SK-N-SH (cell line): ENCODE results near the gene LRMDA. TPM values are rescaled to one million over a fixed set of nuclear protein-coding genes. Genes with fewer than 3 reads are reported as not detected.

Experiments
- CTCF ChIA-PET: fragments of 300-600, 350-600 bp; formaldehyde crosslinking; extraction: SDS; loops from one replicate; lab custom pipeline; 2021; lab: Yijun Ruan, JAX
- POLR2A ChIA-PET: fragments of 350-600 bp; sonication (Branson Sonifier 250); formaldehyde crosslinking; extraction: SDS; loops from one replicate; lab custom pipeline; 2020; ENCODE audit warnings: antibody characterized with exemption, inconsistent platforms; lab: Yijun Ruan, JAX
- DNase-seq: peaks from one replicate; pipeline ENCODE4 v3.0.0; 2012
- H2AFZ ChIP-seq: fragments of 200-600 bp; sonication (generic); 2 replicates; pipeline ENCODE4 v1.8.1; 2016; ENCODE audit warnings: antibody characterized with exemption, mild to moderate bottlenecking, low read depth
- H3F3A ChIP-seq: fragments of 200-600 bp; sonication (generic); replicated peaks from 2 replicates; pipeline ENCODE3; 2016; ENCODE audit warnings: antibody characterized with exemption, mild to moderate bottlenecking; ENCODE audit not compliant: insufficient read depth
- H3K27ac ChIP-seq, 2 experiments: fragments of 200-500 bp in 1 of 2; fragments of 200-600 bp in 1 of 2; sonication (Bioruptor generic) in 1 of 2; sonication (generic), shearing (Covaris generic) in 1 of 2; 2 replicates each; pipeline versions ENCODE4 v1.5.1 to v1.6.1; 2014 to 2016; ENCODE audit warnings: low read depth in 2 of 2, inconsistent platforms in 1 of 2, low read length in 1 of 2, mild to moderate bottlenecking in 1 of 2, mixed read lengths in 1 of 2
- H3K27me3 ChIP-seq: fragments of 200-600 bp; sonication (generic), shearing (Covaris generic); 2 replicates; pipeline ENCODE4 v1.6.1; 2016; ENCODE audit warnings: mixed run types; ENCODE audit not compliant: insufficient read depth
- H3K36me3 ChIP-seq, 2 experiments: fragments of 200-500 bp in 1 of 2; fragments of 200-600 bp in 1 of 2; sonication (Bioruptor generic) in 1 of 2; sonication (generic) in 1 of 2; replicated peaks in 1 of 2; 2 replicates each; pipeline versions ENCODE3 to v1.5.1; 2014 to 2016; ENCODE audit warnings: low read length in 1 of 2, mild to moderate bottlenecking in 1 of 2; ENCODE audit not compliant: insufficient read depth in 2 of 2, control insufficient read depth in 1 of 2
- H3K4me1 ChIP-seq, 2 experiments: fragments of 200-500 bp in 1 of 2; fragments of 200-600 bp in 1 of 2; sonication (Bioruptor generic) in 1 of 2; sonication (generic), shearing (Covaris generic) in 1 of 2; 2 replicates each; pipeline versions ENCODE4 v1.5.1 to v1.6.1; 2014 to 2016; ENCODE audit warnings: low read depth in 1 of 2, low read length in 1 of 2, mixed run types in 1 of 2; ENCODE audit not compliant: insufficient read depth in 2 of 2, control insufficient read depth in 1 of 2
- H3K4me2 ChIP-seq: fragments of 200-600 bp; sonication (generic), shearing (Covaris generic); 2 replicates; pipeline ENCODE4 v1.6.1; 2017; ENCODE audit warnings: mixed run types
- H3K4me3 ChIP-seq, 2 experiments: fragments of 200-500 bp in 1 of 2; fragments of 200-600 bp in 1 of 2; sonication (Bioruptor generic) in 1 of 2; sonication (generic), shearing (Covaris generic) in 1 of 2; 2 replicates each; pipeline versions ENCODE4 v1.5.1 to v1.8.1; 2014 to 2016; ENCODE audit warnings: low read depth in 2 of 2, inconsistent platforms in 1 of 2, low read length in 1 of 2, mild to moderate bottlenecking in 1 of 2, mixed read lengths in 1 of 2, moderate library complexity in 1 of 2
- H3K79me2 ChIP-seq: fragments of 200-600 bp; sonication (generic); 2 replicates; pipeline ENCODE4 v1.8.1; 2017; ENCODE audit warnings: mild to moderate bottlenecking; ENCODE audit not compliant: insufficient read depth
- H3K9ac ChIP-seq: fragments of 200-600 bp; sonication (generic); 2 replicates; pipeline ENCODE4 v1.6.1; 2017; ENCODE audit warnings: mixed run types
- H3K9me2 ChIP-seq: fragments of 200-600 bp; sonication (generic); 2 replicates; pipeline ENCODE4 v1.6.1; 2017; ENCODE audit warnings: mixed run types
- H3K9me3 ChIP-seq: fragments of 200-600 bp; sonication (generic); 2 replicates; pipeline ENCODE4 v1.6.1; 2017; ENCODE audit warnings: mixed run types, mild to moderate bottlenecking, moderate library complexity
- H4K20me1 ChIP-seq: fragments of 200-600 bp; sonication (generic); 2 replicates; pipeline ENCODE4 v1.6.1; 2017; ENCODE audit warnings: mild to moderate bottlenecking, mixed run types; ENCODE audit not compliant: insufficient read depth
- CHD2 ChIP-seq: fragments of 150-350 bp; IDR thresholded peaks from 2 replicates; pipeline ENCODE4 v1.6.1; 2018; ENCODE audit warnings: low read length; ENCODE audit not compliant: partially characterized antibody
- EZH2phosphoT487 ChIP-seq: fragments of 200-600 bp; sonication (generic); IDR thresholded peaks from 2 replicates; pipeline ENCODE4 v1.6.1; 2017; ENCODE audit warnings: low read depth, mixed run types, mild to moderate bottlenecking, antibody characterized with exemption, moderate library complexity, borderline replicate concordance
- FOSL2 ChIP-seq: IDR thresholded peaks from 2 replicates; pipeline ENCODE4 v1.4.0; 2012; ENCODE audit warnings: low read depth, mild to moderate bottlenecking, moderate library complexity, borderline replicate concordance
- GABPA ChIP-seq: IDR thresholded peaks from 2 replicates; pipeline ENCODE4 v1.4.0; 2012; ENCODE audit warnings: low read depth, mild to moderate bottlenecking
- MAX ChIP-seq: IDR thresholded peaks from 2 replicates; pipeline ENCODE4 v1.4.0; 2012; ENCODE audit warnings: low read depth
- NRF1 ChIP-seq: IDR thresholded peaks from 2 replicates; pipeline ENCODE4 v1.6.1; 2012; ENCODE audit warnings: low read depth, mild to moderate bottlenecking, low read length
- POLR2AphosphoS5 ChIP-seq: IDR thresholded peaks from 2 replicates; pipeline ENCODE4 v1.6.1; 2012; ENCODE audit warnings: low read depth, low read length
- RCOR1 ChIP-seq: fragments of 150-350 bp; IDR thresholded peaks from 2 replicates; pipeline ENCODE4 v1.6.1; 2017; ENCODE audit warnings: antibody characterized with exemption, low read length
- REST ChIP-seq: IDR thresholded peaks from 2 replicates; pipeline ENCODE4 v1.6.1; 2012; ENCODE audit warnings: mild to moderate bottlenecking, low read depth, low read length, moderate library complexity
- SMC3 ChIP-seq: IDR thresholded peaks from 2 replicates; pipeline ENCODE4 v1.6.1; 2012; ENCODE audit warnings: low read depth, low read length, improper control_type of control experiment
- WGBS: methylation state at CpG from one replicate; pipeline ENCODE4 v1.1.6; 2017; ENCODE audit warnings: low lambda C conversion rate; 5-methylcytosine and 5-hydroxymethylcytosine counted together
- polyA plus RNA-seq, 3 experiments: library from polyadenylated mRNA; depleted of rRNA; stranded (reverse); fragments of >200 nt; gene quantifications; 2 replicates each; pipeline ENCODE4 v1.2.3, GENCODE V29; 2012

LRMDA gene
- polyA plus RNA-seq, 1 of the 3 experiments (the other 2 are of a cell fraction): 0.95 TPM

GRCh38 chr10:75505293-75505692 is 73.9 kb downstream of the LRMDA start:
- 64% methylated on average over 1 of the region's 1 CpG for WGBS
- POLR2A ChIA-PET: no interaction called here
- no peak overlapping the region for H3K4me3 ChIP-seq

GRCh38 chr10:75505840-75506506 is 74.5 kb downstream of the LRMDA start:
- Histone ChIP-seq H3K4me2 (no peak overlapping the region), H3K79me2 (no peaks in the 10 kb centered on the region), H3K9me3 (no peaks in the 10 kb centered on the region), H3K36me3 (no peaks in the 10 kb centered on the region), H3F3A (peaks cover 21% of the 10 kb centered on the region), H3K9me2 (no peaks in the 10 kb centered on the region)
- no peak for DNase-seq
- POLR2A ChIA-PET: no interaction called here
- 73% methylated on average over 3 of the region's 3 CpGs for WGBS
- TF ChIP-seq SMC3 (no peak), POLR2AphosphoS5 (no peak)
- TF ChIP-seq, all 33 proteins: peak for 0
- H3K27me3 ChIP-seq: no peaks in the 10 kb centered on the region
- CTCF ChIA-PET: interaction anchor here (1.0 kb wide), 2 partner anchors 19 to 27 kb away, joined by 3 to 4 read pairs; no protein-coding TSS in a partner anchor
- no peak overlapping the region for H3K27ac ChIP-seq
- H2AFZ ChIP-seq: no peak overlapping the region
- no peak overlapping the region for H3K9ac ChIP-seq
- no peaks in the 10 kb centered on the region for H4K20me1 ChIP-seq
- peaks cover 7 to 29% of the 10 kb centered on the region in 2 experiments; a peak in 2 of 4 replicates for H3K4me1 ChIP-seq
- H3K4me3 ChIP-seq: no peak overlapping the region

More at GRCh38 chr10:75505293-75505692, 73.9 kb downstream of the LRMDA start:
- Histone ChIP-seq H3K27ac (no peak overlapping the region), H3K9me2 (no peaks in the 10 kb centered on the region), H4K20me1 (no peaks in the 10 kb centered on the region), H3K9me3 (no peaks in the 10 kb centered on the region), H3K27me3 (no peaks in the 10 kb centered on the region), H2AFZ (no peak overlapping the region), H3K9ac (no peak overlapping the region), H3F3A (peaks cover 21% of the 10 kb centered on the region), H3K36me3 (no peaks in the 10 kb centered on the region), H3K79me2 (no peaks in the 10 kb centered on the region), H3K4me2 (no peak overlapping the region), H3K4me1 (peaks cover 7 to 29% of the 10 kb centered on the region in 2 experiments; a peak in 2 of 4 replicates)
- no peak for TF ChIP-seq GABPA
- TF ChIP-seq RCOR1: no peak
- TF ChIP-seq NRF1: no peak
- no peak for TF ChIP-seq CHD2
- no peak for TF ChIP-seq SMC3
- no peak for TF ChIP-seq FOSL2
- no peak for TF ChIP-seq EZH2phosphoT487
- TF ChIP-seq MAX: no peak
- no peak for TF ChIP-seq REST
- no peak for DNase-seq
- CTCF ChIA-PET: interaction anchor here (1.0 kb wide), 2 partner anchors 18 to 27 kb away, joined by 3 to 4 read pairs; no protein-coding TSS in a partner anchor
